ENCODE data around the gene PLCB3. TPM values are rescaled to one million over a fixed set of nuclear protein-coding genes. Genes with fewer than 3 reads are reported as not detected.
A peak's percentile ranks its signal among the peaks of the same experiment; 100 is the strongest.

Gene PLCB3
- total and polyA plus RNA-seq, 2 donors (not counting 3 experiments of a cell fraction or from before 2014, with no cell fraction given) = 32.3 to 61.1 TPM

GRCh38 chr11:64201543-64201942, 49.8 kb upstream of the PLCB3 start:
- TF ChIP-seq EZH2 (IDR thresholded peaks at IDR 0.05; ENCODE audit: borderline replicate concordance, low read depth, low read length, severe bottlenecking) = no peak
- no peak for TF ChIP-seq FOS (IDR thresholded peaks at IDR 0.05; ENCODE audit: borderline replicate concordance, insufficient read depth, low read length)
- TF ChIP-seq MAX (IDR thresholded peaks at IDR 0.05; ENCODE audit: insufficient read depth, insufficient read length) = no peak
- no peak for TF ChIP-seq GATA2 (IDR thresholded peaks at IDR 0.05; ENCODE audit: insufficient read depth, insufficient read length, low read depth, low read length)
- no peak for TF ChIP-seq POLR2AphosphoS5 (IDR thresholded peaks at IDR 0.05; ENCODE audit: insufficient read depth, low read depth, low read length)
- no peak for TF ChIP-seq JUN (IDR thresholded peaks at IDR 0.05; ENCODE audit: borderline replicate concordance, insufficient read depth, insufficient read length, low read depth)
- no peak for TF ChIP-seq POLR2A (IDR thresholded peaks at IDR 0.05; ENCODE audit: low read depth, low read length)
- TF ChIP-seq CTCF (IDR thresholded peaks at IDR 0.05; ENCODE audit: extremely low read depth in 1 of 2, insufficient read depth in 1 of 2, low read depth in 1 of 2, low read length in 2 of 2) = no peak
- no peak for TF ChIP-seq MYC (IDR thresholded peaks at IDR 0.05; ENCODE audit: low read depth, low read length)
- Histone ChIP-seq H3K9me3 (replicated peaks; ENCODE audit: control insufficient read depth, insufficient read depth, low read length) (no peaks in the 10 kb centered on the region), H2AFZ (ENCODE audit: low read depth, low read length) (no peak overlapping the region), H3K4me2 (ENCODE audit: insufficient read depth, low read length) (no peak overlapping the region), H3K9me1 (replicated peaks; ENCODE audit: control insufficient read depth, extremely low read depth, insufficient read depth, low read length) (no peaks in the 10 kb centered on the region), H3K36me3 (ENCODE audit: control insufficient read depth in 2 of 2, extremely low read depth in 1 of 2, insufficient read depth in 2 of 2, low read length in 2 of 2) (peaks cover 26 to 47% of the 10 kb centered on the region in 2 experiments), H3K4me3 (replicated peaks in 1 of 3; ENCODE audit: insufficient read depth in 1 of 3, low read depth in 1 of 3, low read length in 3 of 3) (no peak overlapping the region), H3K27me3 (ENCODE audit: control insufficient read depth in 2 of 2, insufficient read depth in 2 of 2, low read length in 2 of 2) (no peaks in the 10 kb centered on the region), H3K4me1 (ENCODE audit: control insufficient read depth, extremely low read depth, insufficient read depth, low read length) (peaks cover 10% of the 10 kb centered on the region), H4K20me1 (replicated peaks; ENCODE audit: control insufficient read depth, extremely low read depth, insufficient read depth, low read length) (no peaks in the 10 kb centered on the region), H3K27ac (ENCODE audit: insufficient read depth, low read depth, low read length) (no peak overlapping the region), H3K79me2 (ENCODE audit: control insufficient read depth, insufficient read depth, low read length) (no peaks in the 10 kb centered on the region), H3K9ac (replicated peaks; ENCODE audit: extremely low read depth, insufficient read depth, low read length) (no peak overlapping the region)
- peak; percentile 46 for FAIRE-seq
- dilution Hi-C loops (cut with MboI; ENCODE audit: extremely low pct_ligation_motif_present, low sequenced_read_pairs) (no loop called here), intact Hi-C loops (cut with micrococcal nuclease) (no loop called here)
- CTCF ChIA-PET = interaction anchor here (0.6 to 11.5 kb wide), 3 partner anchors 20 to 102 kb away, joined by 3 to 413 read pairs (median 4); partner anchors contain the start of genes CATSPERZ and ESRRA
- BruUV-seq (replicated peaks) = no TSS peak
- POLR2A ChIA-PET = interaction anchor here (0.6 kb wide), 1 partner anchor 16 kb away, joined by 4 read pairs; the partner anchor contains the start of gene STIP1
- DNase-seq (ENCODE audit: low read depth, low spot score) = no peak

All from endothelial cell of umbilical vein (primary cell).